Gastrocnemius medialis (tissue), 4 donors: ENCODE measurements around the gene CCDC33.

Experiments used
- CTCF ChIP-seq, 5 experiments: fragments of 450-650 bp in 3 of 5; fragments of 200-600 bp in 2 of 5; sonication (generic) in 2 of 5; IDR thresholded peaks in 4 of 5; conservative IDR thresholded peaks in 1 of 5; 1 replicate in 4 of 5; 2 replicates in 1 of 5; pipeline ENCODE4 v1.5.1; 2016 to 2019; ENCODE audit warnings: antibody characterized with exemption in 5 of 5, mild to moderate bottlenecking in 3 of 5, moderate library complexity in 3 of 5
- POLR2A ChIP-seq, 2 donors: fragments of 450-650 bp; IDR thresholded peaks; one replicate each; pipeline ENCODE4 v1.6.1; 2017; ENCODE audit warnings: antibody characterized with exemption in 2 of 2, mild to moderate bottlenecking in 2 of 2, moderate library complexity in 2 of 2

GRCh38 chr15:74305687-74306086 is 69.6 kb downstream of the CCDC33 start:
- TF ChIP-seq CTCF (IDR thresholded peaks at IDR 0.05 in 4 of 5, conservative IDR thresholded peaks at IDR 0.05 in 1 of 5): no peak
- TF ChIP-seq POLR2A (IDR thresholded peaks at IDR 0.05): no peak
